ENCODE results near the gene B3GNT9.
"Not testable (repeated sequence)": the region's sequence is repeated elsewhere in the genome, so short reads cannot be mapped to it uniquely, and the experiment has no call there.

Gene B3GNT9

DNA sequence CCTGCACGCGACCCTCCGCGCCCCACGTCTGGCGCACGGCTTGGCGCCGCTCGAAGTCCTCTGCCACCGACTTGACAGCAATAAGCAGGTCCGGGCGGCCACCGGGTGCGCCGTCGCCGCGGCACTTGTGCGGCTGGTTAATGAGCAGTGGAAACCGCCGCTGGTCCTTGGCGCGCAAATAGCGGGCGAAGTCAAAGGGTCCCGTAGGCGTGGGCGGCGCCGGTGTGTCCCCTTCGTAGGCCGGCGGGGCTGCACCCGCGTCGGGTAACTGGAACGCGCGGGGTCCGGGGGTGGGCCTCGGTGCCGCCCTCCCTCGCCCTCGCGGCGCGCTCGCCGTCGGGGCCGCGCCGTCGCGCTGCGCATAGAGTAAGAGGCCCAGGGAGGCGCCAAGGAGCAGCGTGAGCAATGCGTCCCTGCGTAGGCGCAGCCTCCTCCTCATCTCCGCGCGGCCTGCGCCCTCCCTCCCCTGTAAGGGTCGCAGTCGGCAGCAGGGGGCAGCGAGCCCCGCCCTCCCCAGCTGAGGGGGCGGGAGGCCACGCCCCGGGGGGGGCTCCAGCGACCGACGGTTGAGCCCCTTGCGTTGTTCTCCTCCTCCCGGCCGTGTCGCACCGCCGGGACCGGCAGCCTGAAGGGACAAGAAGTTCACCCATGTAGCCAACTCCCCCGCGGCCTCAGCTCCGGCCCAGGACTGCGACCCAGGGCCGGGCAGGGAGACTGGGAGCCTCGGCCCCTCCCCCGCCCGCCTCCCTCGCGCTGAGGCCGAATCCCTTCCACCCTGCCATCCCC lies 558 bp downstream of the B3GNT9 start:
- no peak for DNase-seq (ENCODE audit: low spot score)

DNA sequence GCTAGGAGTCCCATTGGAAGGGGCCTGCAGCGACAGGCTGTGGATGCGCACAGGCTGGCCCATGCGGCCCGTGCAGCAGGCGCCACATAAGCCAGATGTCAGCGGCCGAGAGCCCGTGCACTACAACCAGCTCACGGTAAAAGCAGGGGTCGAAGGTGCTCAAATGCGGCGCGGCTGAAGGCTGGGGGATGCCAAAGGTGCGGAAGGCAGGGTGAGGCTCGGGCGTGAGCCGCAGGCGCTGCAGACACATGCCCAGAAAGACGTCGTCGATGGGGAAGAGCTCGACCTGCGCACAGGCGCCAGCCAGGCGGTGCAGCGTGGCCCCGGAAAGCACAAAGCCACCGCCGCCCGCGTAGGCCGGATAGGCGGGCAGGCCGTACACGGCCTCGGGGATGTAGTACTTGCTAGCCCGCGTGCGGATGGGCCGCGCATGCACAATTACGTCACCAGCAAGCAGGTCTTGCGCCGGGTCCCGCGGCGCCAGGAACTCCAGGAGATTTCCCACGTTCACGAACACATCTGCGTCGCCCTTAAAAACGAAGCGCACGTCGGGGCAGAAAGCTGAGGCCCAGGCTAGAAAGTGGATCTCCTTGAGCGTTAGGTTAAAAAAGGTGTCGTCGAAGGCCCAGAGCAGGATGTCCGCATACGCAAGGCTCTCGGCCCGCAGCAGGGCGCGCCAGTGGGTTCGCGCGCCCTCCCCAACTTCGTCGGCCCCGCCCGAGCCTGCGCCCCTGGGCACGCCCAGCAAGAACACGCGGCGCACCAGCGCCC lies 1.3 kb downstream of the B3GNT9 start:
- no peak for DNase-seq (ENCODE audit: low spot score)

DNA sequence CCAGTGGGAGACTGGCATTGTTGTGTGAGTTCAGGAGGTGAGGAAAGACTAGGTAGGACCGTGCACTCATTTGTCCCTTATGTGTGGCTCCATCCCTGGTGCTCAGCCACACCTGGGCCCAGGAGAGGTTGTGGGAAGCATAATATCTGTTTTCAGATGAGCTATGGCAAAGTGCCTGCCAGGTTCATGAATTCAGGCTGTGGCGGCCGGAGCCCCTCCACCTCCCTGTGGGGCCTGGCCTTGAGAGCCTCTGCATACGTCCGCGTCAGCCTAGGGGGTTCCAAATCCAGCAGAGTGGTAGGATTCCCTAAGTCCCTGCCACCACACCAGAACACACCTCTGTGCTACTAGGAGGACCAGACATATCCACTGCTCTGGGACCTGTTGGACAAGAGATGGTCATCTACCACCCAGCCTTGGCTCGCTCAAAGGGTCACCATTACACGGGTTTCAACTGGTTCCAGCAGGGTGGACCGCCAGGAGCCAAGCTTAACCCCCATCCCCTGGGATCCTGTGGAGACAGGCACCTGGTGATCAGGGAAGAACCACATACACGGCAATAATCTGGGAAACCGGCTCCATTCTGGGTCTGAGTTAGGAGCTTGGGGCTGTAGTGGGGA lies 2.0 kb downstream of the B3GNT9 start:
- DNase-seq (ENCODE audit: low spot score) = no peak

DNA sequence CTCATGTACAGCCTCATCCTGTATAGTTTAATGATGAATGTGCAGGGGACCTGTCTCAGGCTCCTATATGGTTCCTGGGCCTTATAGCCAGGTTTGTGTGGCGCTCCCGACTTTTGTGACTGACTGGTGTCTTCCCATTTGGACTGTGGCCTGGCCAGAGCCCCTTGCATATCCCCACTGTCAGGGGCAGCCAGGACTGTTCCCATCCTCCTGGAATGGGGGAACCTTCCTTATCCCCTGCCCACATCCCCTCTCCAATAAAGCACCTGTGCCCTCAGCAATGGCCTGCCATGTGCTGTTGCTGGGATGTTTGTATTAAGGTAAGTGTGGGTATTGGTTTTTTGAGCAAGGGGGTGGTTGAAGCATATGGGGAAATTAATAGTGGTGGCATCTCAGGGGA lies 2.6 kb downstream of the B3GNT9 start:
- no peak for DNase-seq (ENCODE audit: low spot score)

DNA sequence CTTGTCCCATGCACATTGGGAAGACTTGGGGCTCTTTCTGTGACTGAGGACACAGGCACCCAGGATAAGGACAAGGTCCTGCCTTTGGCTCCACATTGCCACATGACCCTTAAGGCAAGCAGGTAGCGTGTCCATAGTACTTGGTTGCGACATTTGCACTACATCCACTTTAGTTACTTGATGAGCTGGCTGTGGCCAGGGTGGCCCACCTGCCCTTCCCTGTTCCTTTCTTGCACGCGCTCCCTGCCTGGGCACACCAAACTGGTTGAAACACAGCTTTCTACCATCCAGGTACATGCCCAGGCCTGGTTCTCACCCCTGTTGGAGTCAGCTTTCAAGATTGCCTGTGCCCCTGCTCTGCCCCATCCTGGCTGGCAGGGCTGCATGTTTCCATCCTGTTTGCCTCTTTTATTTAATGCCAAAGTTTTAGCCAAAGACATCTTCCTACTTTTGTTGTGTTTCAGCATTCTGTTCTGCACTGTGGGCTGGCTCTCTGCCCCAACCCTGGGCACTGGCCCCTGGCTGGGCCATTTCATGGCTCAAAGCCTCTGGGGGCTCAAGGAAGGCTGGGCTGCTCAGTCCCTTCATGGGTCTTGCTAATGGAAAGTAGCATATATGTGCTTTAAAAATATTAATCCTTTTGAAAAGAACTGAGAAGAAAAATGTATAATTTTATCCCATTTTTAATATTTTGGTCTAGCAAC lies 3.2 kb downstream of the B3GNT9 start:
- DNase-seq (ENCODE audit: low spot score) = no peak

DNA sequence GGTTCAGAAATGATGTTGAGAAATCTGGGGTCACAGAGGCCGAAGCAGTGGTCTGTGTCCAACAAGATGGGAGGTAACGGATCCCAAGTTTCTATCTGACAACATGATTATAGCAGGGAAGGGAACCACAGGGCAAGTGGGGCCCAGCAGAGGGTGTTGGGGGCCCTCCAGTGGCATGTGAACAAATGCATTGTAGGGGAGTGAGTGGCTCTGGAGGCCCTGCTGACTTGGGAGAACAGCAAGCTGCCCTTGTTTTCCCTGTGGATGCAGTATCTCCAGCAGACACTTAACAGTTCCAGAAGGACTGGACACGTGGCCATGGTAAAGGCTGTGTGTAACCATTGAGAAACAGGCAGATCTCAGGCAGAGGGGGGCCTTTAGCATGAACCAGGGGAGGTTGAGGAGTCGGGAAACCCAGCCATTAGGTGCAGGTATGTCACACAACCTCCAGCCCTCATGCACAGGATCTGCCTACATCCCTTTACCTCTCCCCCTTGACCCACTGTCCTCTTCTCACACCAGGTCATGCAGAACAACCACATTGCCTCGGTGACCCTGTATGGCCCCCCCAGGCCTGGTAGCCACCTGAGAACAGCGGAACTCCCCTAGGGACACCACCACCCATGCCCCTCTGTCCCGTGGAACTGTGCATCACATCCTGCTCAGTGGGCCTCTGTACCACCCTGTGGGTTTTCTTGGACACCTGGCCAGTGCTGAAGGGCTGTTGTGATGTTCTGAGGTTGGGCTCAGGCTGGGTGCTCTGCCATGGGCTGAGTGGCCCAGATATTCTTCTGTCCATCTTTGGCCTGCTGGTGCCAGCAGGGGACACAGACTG lies 4.1 kb downstream of the B3GNT9 start:
- no peak for DNase-seq (ENCODE audit: low spot score)

DNA sequence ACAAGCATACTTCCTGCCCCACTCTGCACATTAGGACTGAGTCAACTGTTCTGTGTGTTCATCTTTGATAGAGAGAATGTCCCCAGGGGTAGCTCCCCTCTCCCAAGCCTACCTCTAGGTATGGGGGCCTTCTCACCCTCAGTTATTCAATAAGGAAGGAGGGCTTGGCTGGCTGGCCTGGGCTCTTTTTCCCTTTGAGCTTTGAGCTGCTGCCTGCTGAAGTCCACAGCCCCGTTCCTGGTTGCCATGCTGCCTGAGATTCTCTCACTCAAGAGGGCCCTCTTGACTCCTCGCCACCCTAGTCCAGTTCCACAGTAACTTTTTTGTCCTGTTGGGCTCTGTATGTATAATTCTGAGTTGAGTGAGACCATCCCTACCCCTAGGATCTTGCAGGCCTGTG lies 5.1 kb downstream of the B3GNT9 start:
- no peak for DNase-seq (ENCODE audit: low spot score)

DNA sequence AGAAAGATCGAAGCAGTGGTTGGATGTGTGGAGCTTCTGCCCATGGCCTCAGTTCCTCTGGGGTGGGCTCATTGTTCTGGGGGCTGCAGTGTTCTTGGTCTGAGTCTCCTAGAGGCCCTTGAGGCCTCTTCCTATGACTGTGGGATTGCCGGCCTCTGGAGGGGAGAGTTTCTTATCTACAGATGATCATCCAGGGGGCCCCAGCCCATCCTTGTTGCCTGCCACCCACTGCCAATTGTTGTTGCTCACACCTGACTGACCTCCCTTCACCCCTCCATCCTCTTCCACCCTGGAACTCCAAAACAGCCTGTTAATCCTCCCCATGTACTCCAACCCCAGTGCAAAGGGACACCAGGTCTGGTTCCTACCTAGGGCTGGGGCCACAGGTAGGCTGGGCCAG lies 5.9 kb downstream of the B3GNT9 start:
- DNase-seq (ENCODE audit: low spot score) = no peak

DNA sequence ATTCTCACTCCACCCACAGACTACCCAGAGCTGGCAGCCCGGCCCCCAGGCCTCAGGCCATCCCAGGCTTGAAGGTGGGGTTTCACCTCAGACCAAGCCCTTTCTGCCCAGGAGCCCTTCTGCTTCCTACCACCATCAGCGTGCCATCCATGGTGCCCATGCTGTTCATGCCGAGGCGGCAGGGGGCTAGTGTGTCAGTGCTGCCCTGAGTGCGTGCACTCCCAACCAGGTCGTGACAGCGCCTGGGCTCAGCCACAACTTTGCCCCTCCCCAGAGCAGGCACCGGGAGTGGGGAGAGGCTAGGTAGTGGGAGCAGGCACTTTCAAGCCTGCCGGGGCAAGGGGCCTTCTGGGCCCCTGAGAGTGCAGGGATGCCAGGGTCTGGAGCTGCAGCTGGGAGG lies 8.5 kb downstream of the B3GNT9 start:
- no peak for DNase-seq (ENCODE audit: low spot score)

DNA sequence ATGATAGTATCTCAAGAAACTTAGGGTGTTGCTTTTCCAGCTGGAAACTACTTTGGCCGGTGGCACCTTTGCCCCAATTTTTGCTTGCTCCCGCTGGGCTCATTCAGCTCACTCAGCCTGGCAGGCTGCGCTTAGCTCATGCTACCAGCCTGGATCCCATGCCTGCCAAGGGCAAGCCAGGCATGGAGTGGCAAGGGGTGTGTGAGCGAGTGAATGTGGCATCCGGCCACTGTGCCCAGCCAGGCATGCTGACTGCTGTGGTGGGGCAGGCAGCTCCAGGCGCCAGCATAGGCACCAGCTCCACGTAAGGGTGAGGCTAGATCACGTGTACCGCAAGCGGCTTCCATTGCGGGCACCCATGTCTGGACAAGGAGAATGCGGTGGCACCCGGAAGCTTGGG lies 9.4 kb downstream of the B3GNT9 start:
- no peak for DNase-seq (ENCODE audit: low spot score)

DNA sequence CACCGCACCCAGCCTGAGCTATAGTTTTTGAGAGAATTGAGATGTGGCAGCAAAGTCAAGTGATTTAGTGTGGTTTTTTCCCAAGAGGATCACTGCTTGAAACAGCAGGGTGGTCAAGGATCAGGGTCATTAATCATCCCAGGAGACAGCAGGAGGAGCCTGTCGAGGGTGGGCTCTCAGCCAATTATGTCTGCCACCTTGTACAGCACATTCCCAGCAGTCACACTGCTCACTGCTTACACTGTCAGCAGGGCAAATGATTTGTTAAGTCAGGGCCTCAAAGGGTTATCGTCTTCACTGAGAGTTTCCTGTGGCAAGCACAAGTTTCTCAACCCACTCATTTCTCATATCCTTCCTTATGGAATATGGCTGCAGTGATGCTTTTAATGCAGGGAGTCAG lies 13.2 kb downstream of the B3GNT9 start:
- DNase-seq (ENCODE audit: low spot score) = no peak

DNA sequence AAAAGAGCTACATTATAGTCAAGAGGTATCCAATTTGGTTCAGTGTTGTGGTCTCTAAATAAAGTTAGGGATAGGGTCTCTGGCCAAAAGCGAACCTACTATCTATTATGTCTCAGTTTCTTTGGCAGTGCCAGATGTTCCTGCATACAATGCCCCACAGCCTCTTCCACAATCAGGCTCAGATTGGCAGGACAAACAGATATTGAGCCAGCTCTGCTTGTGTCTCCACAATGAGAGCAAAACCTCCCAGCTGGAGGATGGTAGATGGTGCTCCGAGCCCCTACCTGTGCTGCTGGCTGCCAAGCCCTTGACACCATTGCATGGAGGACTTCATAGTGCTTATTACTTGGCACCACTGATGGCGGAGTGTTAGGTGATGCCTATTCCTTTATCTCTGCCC lies 21.4 kb downstream of the B3GNT9 start:
- peak; percentile 34 for DNase-seq (ENCODE audit: low spot score)

DNA sequence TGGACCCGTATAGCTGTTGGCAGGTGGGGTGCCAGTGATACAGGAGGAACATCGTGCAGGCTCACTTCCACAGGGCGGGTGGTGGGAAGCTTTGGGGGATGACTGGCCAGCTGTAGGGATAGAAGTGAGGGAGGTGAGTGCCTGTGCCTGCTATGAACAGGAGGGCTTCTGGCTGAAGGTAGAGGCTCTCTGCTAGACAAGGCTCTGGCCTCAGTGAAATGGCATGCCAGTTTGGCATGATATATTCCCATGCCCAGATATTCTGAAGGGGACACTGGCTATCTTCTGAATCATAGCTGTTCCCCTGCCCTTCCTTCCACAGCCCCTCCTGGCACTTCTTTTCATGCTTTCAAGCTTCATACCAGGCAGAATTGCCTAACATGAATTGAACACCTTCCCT lies 21.9 kb downstream of the B3GNT9 start:
- no peak for DNase-seq (ENCODE audit: low spot score)

DNA sequence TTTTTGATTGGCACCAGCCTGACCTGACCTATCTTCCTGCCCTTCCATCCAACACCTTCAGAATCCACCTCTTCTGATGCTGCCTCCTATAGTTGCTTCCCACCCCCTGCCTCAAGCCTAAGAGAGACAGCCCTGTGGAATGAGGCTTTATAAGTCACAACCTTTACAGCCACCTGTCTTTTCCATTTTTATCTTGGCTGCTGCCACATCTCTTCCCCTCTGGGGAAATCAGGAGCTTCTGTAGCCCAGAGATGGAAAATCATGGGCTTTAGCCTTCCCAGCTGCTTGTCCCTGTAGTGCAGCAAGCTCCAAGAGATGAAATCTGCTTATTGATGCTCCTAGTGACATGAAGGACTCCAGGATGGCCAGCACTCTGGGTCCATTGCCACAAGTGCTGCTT lies 22.4 kb downstream of the B3GNT9 start:
- DNase-seq (ENCODE audit: low spot score) = no peak

DNA sequence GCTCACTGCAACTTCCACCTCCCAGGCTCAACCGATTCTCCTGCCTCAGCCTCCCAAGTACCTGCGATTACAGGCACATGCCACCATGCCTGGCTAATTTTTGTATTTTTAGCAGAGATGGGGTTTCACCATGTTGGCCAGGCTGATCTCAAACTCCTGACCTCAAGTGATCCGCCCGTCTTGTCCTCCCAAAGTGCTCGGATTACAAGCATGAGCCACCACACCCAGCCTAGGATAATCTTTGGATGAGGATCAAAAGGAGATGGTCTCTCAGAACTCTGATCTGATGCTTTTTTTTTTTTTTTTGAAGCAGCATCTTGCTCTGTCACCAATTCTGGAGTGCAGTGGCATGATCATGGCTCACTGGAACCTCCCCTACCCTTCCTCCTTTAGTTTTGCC lies 28.0 kb downstream of the B3GNT9 start:
- not testable (repeated sequence) for DNase-seq (ENCODE audit: low spot score)

DNA sequence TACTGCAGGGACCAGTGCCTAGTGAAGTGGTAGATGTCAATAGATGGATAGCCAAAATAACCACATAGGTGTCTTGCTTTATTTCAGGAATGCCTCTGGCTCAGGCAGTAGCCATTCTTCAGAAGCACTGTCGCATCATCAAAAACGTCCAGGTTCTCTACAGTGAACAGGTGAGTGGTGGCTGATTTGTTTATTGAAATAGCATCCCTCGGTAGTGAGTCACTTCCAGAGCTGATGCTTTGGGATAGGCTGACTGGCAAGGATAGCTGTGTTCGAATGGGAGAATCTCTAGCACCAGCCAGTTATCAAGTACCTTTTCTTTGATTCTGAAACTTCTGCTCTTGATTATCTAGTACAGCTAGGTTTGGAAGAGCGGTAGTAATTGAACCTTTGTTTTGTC lies 30.8 kb downstream of the B3GNT9 start:
- DNase-seq (ENCODE audit: low spot score) = no peak

DNA sequence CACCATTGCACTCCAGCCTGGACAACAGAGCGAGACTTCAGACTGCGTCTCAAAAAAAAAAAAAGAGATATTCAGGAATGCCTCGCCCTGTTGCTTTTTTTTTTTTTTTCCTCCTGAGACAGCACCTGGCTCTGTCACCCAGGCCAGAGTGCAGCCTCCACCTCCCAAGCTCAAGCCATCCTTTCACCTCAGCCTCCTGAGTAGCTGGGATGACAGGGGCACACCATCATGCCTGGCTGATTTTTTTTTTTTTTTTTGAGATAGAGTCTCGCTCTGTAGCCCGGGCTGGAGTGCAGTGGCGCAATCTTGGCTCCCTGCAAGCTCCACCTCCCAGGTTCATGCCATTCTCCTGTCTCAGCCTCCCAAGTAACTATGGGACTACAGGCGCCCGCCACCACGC lies 33.1 kb downstream of the B3GNT9 start:
- DNase-seq (ENCODE audit: low spot score) = no peak

DNA sequence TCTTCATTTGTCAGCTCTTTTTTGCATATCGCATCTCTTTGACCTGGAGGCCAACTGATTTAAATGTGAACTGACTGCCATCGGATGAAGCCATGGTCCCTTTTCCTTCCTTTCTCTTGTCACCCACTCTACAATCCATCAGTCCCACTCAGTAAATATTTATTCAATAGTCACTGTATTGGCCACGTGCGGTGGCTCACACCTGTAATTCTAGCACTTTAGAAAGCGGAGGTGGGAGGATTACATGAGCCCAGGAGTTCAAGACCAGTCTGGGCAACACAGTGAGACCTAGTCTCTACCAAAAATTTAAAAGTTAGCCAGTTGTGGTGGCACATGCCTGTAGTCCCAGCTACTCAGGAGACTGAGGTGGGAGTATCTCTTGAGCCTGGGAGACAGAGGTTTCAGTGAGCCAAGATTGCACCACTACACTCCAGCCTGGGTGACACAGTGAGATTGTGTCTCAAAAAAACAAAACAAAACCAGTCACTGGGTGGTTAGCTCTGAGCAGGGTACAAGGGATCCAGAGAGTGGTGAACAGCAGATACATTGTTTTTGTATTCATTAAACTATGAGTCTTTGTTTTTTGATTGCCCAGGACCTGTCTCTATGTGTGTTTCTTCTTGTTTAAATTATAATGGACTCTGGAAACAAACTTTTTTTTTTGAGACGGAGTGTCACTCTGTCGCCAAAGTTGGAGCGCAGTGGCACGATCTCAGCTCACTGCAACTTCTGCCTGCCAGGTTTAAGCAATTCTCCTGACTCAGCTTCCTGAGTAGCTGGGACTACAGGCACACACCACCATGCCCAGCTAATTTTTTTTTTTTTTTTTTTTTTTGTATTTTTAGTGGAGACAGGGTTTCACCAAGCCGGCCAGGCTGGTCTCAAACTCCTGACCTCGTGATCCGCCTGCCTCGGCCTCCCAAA lies 34.1 kb downstream of the B3GNT9 start:
- peak; percentile 49 for DNase-seq (ENCODE audit: low spot score)

DNA sequence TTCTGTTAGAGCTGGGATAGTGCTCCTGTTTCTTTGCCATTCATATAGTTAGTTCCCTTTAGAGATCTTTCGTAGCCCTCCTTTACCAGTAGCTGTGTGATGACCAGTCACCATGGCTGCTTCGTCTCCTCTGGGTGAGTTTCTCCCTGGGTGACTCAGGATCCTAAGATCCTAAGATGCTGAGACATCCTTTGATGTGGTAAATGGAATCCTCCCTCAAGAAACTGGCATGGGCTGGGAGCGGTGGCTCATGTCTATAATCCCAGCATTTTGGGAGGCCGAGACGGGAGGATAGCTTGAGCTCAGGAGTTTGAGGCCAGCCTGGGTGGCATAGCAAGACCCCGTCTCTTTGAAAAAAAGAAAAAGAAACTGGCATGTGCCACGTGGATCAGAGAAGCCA lies 35.2 kb downstream of the B3GNT9 start:
- no peak for DNase-seq (ENCODE audit: low spot score)

DNA sequence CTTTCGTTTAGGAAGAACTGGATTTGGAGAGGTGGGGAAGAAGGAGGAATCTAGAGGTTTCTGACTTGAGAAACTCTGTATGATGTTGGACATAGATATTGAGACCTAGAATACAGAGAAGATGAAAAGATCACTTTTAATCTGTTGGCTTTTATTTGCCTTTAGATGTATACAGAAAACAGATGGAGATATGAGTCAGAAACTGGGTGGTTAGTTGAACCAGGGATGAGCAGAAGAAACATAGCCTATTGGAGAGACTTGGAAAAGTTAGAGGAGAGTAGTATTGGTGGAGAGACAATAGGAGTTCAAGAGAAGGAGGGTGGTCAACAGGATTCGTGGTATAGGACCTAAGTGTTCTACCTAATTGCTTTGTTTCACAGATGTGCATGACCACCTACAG lies 36.0 kb downstream of the B3GNT9 start:
- no peak for DNase-seq (ENCODE audit: low spot score)
